SH-SY5Y (cell line): ENCODE data around the gene DEDD2.

Source experiments
- GATA2 ChIP-seq: IDR thresholded peaks from 2 replicates; pipeline ENCODE4 v1.6.1; 2011; ENCODE audit warnings: mild to moderate bottlenecking, low read depth, low read length
- GATA3 ChIP-seq: IDR thresholded peaks from 2 replicates; pipeline ENCODE4 v1.6.1; 2011; ENCODE audit warnings: low read depth, mild to moderate bottlenecking, low read length, moderate library complexity

DEDD2 gene

GRCh38 chr19:42197375-42197817, 20.1 kb downstream of the DEDD2 start:
- TF ChIP-seq GATA3: no peak
- TF ChIP-seq GATA2: no peak

GRCh38 chr19:42196011-42197001, 21.2 kb downstream of the DEDD2 start:
- TF ChIP-seq GATA3 (no peak), GATA2 (no peak)

GRCh38 chr19:42193706-42194105, 23.8 kb downstream of the DEDD2 start:
- TF ChIP-seq GATA3 (no peak), GATA2 (no peak)

- no peak for TF ChIP-seq GATA3
- TF ChIP-seq GATA2: no peak
Measured at GRCh38 chr19:42193294-42193693, 24.2 kb downstream of the DEDD2 start.

GRCh38 chr19:42191855-42192254, 25.6 kb downstream of the DEDD2 start:
- TF ChIP-seq GATA3 (no peak), GATA2 (no peak)

- TF ChIP-seq GATA3: no peak
- TF ChIP-seq GATA2: no peak
Measured at GRCh38 chr19:42191330-42191729, 26.1 kb downstream of the DEDD2 start.

- TF ChIP-seq GATA2: no peak
- TF ChIP-seq GATA3: no peak
Measured at GRCh38 chr19:42189133-42189532, 28.3 kb downstream of the DEDD2 start.

GRCh38 chr19:42188665-42189064, 28.8 kb downstream of the DEDD2 start:
- TF ChIP-seq GATA2 (no peak), GATA3 (no peak)

- TF ChIP-seq GATA3 (no peak), GATA2 (no peak)
Measured at GRCh38 chr19:42185277-42185676, 32.2 kb downstream of the DEDD2 start.

- no peak for TF ChIP-seq GATA3
- no peak for TF ChIP-seq GATA2
Measured at GRCh38 chr19:42184401-42184861, 33.0 kb downstream of the DEDD2 start.

GRCh38 chr19:42178791-42179674, 38.4 kb downstream of the DEDD2 start:
- no peak for TF ChIP-seq GATA2
- no peak for TF ChIP-seq GATA3

GRCh38 chr19:42177686-42178019, 39.8 kb downstream of the DEDD2 start:
- TF ChIP-seq GATA3 (no peak), GATA2 (no peak)

GRCh38 chr19:42176990-42177685, 40.3 kb downstream of the DEDD2 start:
- TF ChIP-seq GATA2 (no peak), GATA3 (no peak)

GRCh38 chr19:42176649-42176989, 40.9 kb downstream of the DEDD2 start:
- no peak for TF ChIP-seq GATA2
- no peak for TF ChIP-seq GATA3
